Left forelimb (tissue), 1 donor: ENCODE results near the gene COL23A1.
"Not testable (repeated sequence)": the region's sequence is repeated elsewhere in the genome, so short reads cannot be mapped to it uniquely, and the experiment has no call there.

Source experiments
- DNase-seq: peaks from one replicate; pipeline ENCODE4 v3.0.0-alpha.2; 2018; ENCODE audit warnings: low spot score

Gene COL23A1

DNA sequence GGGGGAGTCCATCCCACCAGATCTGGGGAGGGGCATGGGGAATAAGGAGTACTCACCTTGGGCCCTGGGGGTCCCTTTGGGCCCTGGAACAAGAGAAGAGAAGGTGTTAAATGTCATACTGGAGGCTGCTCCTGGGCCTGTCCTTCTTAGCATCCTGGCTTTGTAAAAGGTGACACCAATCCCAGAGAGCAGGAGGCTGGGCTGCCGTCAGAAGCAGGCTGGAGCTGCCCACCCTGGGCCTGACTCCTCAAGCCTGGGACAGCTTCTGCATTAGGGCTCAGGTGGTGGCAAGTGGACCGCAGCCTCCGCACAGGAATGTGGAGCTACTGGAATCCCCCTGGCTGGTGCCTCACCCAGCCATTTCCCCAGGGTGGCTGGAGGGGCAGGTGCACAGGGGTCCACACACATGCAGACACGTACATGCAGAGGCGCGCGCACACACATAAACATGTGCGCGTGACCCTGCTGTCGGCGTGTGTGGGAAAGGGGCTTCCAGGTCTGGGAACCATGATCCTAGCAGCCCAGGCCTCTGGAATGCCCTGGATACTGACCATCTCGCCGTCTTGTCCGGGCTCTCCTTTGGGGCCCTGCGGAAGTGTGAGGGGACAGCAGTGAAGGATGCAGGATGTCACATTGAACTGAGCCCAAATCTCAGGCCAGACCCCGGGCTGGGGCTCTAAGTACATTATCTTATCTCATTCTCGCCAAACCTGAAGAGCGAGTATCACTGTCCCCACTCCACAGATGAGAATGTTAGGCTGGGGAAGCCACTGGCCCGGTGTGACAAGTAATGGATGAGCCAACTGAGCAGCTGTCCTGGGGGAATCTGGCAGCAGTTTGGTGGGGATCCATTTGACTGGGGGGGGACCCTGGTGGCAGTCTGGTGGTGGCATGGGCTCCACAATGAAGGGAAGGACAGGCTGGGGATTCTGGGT is 328.3 kb downstream of the COL23A1 start:
- DNase-seq: no peak

DNA sequence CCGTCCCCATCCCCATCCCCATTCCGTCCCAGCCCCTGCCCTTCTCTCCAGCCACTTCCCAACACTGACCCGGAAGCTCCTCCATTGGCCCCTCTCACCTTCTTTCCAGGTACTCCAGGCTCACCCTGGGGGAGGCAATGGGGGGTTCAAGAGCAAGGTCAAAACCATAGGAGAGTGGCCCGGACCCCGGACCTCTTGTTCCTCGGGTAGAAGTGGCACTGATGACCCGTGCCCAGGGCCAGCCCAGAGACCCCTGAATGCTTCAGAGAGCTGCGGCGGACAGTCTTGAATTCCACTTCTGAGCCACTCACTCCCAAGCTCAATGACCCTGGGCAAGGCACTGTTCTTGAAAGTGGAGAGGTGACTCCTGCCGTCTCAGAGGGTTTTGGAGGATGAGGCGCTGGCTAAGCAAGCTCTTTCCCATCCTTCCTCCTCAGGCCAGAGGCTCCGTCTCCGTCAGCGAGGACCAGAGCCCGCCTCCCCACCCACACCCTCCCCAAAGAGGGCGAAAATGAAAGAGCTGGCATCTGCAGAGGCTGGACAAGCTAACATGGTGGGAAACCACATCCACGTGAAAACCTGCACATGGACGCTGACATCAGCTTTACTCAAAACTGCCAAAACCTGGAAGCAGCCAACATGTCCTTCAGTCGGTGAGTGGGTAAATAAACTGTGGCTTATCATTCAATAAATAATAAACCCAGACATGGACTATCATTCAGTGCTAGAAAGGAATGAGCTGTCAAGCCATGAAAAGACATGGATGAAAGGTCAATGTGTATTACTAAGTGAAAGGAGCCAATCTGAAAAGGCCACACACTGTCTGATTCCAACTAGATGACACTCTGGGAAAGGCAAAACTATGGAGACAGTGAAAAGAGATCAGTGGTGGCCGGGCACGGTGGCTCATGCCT is 330.3 kb downstream of the COL23A1 start:
- no peak for DNase-seq

DNA sequence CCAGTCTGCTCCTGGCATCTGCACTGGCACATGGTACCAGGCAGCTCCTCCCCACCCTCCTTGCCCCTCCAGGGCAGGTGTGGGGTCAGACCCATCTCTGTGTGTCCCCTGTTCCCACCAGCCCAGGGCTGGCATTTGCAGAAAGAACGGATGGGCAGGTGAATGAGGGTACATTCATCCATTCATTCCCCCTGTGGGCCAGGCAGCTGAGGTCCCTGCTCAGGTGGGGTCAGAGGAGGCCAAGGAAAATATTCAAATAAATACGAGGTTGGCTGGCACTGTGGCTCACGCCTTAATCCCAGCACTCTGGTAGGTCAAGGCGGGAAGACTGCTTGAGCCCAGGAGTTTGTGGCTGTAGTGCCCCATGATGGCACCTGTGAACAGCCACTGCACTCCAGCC is 332.5 kb downstream of the COL23A1 start:
- no peak for DNase-seq

DNA sequence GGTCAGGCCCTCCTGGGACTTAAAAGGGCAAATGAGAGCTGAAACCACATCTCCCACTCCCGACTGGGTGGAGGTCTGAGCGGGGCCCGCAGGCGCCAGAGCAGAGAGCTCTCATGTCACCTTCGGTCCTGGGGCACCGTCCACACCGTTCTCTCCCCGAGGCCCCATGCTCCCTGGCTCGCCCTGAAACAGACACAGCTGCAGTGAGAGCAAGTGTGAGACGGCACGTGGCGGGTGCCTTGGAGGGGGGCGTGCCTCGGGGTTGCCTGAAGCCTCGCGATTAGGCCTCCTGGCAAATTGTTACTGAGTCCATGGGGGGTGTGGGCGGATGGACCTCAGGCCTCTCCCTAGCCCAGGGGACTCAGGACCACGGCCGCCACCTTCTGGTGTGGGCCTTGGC is 333.4 kb downstream of the COL23A1 start:
- no peak for DNase-seq

DNA sequence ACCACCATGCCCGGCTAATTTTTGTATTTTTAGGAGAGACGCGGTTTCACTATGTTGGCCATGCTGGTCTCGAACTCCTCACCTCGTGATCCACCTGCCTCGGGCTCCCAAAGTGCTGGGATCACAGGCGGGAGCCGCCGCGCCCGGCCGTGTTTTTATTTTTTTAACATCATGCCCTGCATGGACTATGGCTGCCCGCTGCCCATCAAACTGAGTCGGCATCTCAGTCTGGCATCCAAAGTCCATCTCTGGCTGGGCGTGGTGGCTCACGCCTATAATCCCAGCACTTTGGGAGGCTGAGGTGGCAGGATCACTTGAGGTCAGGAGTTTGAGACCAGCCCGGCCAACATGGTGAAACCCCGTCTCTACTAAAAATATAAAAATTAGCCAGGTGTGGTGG is 336.6 kb downstream of the COL23A1 start:
- not testable (repeated sequence) for DNase-seq

DNA sequence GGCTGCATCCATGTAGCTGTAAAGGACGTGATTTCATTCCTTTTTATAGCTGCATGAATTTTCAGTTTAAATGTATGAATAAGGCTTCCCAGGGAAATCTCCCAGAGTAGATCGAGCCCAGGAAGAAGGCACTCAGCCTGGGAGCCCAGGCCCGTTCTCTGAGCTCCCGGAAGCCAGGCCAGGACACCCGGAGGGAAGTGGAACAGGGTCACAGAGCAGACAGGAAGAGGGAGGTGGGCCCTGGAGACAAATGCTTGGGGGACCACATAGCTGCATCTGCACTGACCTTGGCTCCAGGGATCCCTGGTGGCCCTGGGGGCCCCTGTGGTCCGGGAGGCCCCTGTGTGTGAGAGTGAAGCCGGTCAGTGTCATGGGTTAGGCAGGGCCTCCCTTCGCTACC is 337.9 kb downstream of the COL23A1 start:
- no peak for DNase-seq

DNA sequence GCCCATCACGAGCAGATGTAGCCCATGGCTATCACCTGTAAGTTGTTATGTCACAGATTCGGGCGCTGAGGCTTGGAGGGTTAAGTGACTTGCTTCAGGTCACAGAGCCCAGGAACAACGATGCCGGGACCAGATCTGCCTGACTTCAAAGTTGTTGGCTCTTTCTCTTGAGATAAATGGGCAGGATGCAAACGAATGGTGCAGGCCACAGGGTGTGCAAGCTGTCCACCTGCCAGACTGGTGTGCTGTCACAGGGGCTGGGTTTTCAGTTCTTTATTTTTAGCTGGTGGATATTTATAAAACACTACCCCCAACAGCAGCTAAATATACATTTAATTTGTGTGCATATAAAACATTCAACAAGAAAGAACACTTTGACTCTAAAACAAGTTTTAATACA is 339.9 kb downstream of the COL23A1 start:
- no peak for DNase-seq

DNA sequence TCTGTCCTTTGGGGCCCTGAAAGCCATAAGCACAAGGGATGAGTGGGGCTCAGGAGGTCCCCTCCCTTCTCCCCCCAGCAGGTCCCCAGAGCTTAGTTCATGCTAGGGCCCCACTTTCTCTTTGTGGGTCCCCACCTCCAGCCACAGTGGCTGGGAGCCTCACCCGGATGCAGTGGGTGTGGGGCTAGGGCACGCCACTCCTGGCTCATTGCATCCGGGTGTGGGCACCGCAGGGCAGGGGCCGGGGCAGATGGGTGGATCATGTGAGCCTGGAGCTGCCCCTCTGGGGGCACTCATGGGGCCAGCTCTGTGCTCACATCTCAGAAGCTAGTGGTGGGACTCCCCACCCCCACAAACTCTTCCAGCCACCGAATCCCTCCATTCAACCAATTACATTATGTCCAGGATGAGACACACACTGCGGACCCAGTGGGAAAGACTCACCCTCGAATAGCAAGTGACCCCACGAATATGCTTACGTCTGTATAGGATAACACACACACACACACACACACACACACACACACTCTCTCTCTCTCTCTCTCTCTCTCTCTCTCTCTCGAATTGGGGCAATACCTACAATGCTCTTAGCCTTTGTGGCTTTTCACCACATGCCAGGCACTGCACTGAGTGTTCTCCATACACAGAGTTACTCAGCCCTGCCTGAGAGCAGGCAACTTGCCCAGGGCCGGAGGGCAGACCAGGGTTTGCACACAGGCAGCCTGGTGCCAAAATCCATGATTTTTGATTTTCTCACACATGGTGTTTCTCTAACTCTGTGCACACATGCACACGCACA is 340.8 kb downstream of the COL23A1 start:
- no peak for DNase-seq

DNA sequence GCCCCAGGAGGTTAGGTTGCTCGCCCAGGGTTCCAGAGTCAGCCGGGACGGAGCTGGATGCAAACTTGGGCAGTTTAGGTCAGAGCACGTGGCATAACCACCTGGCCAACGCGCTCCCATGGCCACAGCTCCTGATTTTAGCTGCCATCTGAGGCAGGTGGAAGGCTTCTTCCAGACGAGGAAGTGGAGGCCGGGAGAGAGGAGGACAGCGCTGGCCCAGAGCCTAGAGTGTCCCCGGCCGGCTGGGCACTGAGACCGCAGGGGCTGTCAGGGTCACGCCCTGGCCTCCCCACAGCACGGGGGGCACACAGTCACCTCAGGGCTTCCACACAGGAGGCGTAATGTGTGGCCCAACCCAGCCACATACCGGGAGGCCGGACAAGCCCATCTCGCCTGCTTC is 341.4 kb downstream of the COL23A1 start:
- DNase-seq: no peak

DNA sequence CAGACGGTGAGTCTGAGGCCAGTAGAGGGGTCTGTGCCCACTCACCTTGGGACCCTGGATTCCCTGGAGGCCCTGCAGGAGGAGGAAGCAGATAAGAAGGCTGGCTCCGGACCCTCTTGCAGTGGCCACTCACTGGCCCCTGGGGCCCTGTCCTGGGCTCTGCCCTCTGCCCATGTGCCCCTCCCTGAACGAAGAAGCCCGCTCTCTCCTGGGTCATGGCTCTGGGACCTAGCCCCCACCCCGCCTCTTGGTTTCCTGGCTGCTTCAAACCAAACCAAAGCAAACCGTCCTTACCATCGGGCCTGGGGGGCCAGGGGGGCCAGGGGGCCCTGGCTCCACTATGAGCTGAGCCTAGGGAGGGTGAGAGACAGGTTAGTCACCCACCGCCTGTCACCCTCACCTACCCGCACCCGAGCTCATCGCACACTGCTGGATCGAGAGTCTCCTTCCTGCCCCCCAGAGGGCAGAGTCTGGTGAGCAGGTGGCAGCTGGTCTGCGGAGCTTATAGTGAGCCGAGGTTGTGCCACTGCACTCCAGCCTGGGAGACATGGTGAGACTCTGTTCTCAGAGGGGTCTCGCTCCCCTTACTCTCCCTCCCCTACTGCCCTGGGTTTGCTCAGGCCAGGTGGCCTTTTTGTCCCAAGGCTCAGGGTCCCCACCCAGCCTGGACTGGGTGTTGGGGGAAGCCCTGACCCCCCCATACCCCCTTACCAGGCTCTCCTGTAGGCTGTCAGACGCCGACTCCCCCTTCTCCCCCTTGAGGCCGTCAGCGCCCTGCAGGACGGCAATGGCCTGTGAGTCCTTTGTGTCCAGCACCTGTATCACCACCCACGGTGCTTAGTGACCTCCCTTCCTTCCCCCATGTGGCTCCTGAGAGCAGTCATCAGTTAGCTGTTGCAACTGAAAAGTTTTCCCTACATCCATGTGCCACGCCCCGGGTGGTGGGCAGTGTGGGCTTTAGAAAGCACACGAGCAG is 342.4 kb downstream of the COL23A1 start:
- no peak for DNase-seq

DNA sequence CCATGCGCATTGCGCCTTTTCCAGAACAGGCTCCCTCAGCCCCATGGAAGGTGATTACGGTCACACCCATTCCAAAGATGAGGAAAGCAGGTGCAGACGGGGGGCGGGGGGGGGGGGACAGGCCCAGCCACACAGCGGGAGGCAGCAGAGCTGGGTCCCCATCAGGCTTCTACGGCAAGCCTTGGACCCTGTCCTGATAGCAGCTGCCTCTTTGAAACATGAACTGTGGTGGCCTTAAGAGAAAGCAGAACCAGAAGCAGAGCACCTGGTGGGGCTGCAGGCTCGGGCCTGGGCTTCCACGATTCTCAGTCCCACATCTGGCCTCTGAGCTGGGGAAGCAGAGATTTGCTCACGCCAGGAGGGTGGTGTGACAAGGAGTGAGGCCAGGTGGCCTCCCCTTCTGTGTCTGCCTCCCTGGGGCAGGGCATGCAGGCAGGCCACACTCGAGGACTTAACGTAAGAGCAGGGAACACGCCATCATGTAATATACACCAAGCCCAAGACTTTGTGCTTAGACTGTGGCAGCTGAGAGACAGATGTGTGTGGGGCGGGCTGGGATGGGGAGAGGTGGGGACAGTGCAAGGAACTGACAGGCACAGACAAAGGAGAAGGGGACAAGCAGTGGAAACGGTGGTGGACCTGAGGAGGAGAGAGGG is 343.4 kb downstream of the COL23A1 start:
- no peak for DNase-seq

DNA sequence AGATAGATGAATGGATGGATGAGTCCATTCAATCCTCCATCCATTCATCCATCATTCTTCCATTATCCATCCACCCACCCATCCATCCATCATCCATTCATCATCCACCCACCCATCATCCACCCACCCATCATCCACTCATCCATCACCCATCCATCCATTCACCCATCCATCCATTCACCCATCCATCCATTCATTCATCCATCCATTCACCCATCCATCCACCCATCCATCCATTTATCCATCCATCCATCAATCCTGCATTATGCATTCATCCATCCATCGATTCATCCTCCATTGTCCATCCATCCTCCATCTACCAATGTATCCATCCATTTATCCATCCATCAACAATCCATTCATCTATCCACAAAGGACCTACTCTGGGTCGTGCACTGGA is 344.8 kb downstream of the COL23A1 start:
- DNase-seq: no peak

DNA sequence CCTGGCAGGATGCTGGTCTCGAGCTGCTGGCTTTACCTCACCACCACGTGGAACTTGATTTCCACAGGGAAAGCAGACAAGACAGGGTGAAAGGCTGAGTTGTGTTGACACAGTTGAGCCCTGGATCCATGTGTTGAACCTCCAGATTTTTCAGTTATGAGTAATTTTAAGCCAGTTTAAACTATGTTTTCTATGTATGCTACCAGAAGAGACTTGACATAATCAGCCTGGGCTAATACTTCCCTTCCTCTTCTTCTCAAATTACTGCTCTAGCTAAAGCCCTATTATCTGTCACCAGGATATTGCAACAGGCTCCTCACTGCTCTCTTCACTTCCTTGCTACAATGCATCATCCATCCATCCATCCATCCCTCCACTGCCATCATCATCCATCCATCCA is 345.6 kb downstream of the COL23A1 start:
- no peak for DNase-seq

DNA sequence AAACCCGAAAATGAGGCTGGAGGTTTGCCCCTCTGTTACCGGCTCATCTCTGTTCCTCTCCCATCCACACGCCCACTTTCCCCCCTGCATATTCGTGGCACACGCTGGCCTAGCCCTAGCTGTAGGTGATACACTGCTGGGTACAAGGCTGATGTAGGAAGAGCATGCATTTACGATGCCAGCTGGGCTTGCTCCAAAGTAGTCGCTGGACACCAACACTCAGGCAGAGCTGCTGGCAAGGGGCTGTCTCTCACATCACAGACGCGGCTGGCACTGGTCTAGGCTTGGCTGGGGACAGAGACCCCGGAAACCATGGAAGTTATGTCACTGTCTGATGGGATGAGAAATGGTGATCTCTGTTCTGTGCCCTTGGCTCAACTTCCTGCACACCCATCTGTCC is 347.8 kb downstream of the COL23A1 start:
- no peak for DNase-seq

DNA sequence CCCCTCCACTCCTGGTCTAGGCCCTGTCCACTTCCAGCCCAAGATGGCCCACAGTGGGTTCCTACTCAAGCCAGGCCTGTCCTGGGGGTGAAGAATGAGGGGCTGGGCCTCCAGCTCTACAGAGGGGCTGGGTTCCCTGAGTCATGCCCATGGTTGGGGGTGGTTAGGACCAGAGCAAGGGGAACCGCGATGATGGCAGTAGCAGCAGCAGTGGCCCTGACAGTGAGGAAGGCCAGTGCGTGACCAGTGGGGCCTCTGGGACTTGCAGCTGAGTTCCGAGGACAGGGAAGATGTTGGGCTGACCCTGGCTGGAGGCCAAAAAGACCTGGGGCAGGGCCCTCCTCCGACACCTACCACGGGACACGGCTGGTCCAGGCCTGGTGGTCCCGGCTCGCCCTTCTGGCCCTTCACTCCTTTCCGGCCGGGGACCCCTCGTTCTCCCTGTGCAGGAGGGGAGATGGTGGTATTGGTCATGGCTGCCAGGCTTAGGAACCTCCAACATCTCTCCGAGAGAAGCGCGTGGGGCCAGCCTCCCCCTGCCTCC is 348.4 kb downstream of the COL23A1 start:
- no peak for DNase-seq

DNA sequence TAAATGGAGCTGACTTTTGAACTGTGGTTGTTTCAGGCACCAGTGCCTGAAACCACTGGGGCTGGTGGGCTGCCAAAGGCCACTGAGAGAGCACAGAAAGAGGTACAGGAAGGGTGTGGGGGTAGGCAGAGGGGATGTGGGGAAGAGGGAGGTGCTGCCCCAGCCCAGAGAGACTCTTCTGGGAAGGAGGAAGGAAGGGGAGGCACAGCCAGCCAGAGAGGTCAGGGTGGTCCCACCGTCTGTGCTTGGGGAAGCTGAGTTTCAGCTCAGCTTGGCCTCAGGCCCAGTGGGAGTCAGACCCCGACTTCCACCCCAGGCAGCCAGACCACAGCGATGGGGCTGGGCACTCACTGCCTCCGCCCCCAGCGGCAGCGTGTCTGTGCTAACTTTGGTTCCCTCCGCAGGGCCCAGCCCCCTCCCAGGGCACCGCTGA is 348.9 kb downstream of the COL23A1 start:
- DNase-seq: no peak

DNA sequence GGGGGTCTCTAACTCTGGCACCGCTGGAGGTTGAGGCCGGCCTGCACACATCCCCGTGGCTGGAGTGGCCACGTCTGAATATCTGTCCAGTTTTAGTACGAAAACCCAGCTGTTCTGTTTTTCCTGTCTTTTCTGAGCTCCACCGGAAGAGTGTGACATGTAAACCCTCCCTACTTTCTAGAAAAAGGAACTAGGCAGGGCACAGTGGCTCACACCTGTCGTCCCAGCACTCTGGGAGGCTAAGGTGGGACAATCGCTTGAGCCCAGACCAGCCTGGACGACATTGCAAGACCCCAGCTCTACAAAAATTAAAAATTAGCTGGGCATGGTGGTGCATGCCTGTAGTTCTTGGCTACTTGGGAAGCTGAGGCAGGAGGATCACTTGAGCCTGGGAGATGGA is 349.4 kb downstream of the COL23A1 start:
- DNase-seq: no peak

DNA sequence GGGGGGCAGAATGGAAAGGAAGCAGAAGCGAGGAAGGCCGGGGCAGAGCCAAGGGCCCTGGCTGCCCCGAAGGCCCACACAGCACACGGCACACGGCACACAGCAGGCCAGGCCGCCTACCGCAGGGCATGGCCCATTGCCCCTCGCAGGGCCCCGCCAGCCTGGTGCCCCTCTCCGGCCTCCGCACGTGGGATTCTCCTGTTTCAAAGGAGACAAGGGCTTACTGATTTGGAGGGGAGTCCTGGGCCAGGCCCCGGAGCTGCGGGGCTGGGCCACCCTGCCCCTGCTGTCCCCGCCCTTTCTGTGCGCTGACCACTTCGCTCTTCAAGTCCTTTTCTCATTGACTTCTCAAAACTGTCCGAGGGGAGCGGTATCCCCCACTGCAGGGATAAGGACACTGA is 349.9 kb downstream of the COL23A1 start:
- DNase-seq: no peak

DNA sequence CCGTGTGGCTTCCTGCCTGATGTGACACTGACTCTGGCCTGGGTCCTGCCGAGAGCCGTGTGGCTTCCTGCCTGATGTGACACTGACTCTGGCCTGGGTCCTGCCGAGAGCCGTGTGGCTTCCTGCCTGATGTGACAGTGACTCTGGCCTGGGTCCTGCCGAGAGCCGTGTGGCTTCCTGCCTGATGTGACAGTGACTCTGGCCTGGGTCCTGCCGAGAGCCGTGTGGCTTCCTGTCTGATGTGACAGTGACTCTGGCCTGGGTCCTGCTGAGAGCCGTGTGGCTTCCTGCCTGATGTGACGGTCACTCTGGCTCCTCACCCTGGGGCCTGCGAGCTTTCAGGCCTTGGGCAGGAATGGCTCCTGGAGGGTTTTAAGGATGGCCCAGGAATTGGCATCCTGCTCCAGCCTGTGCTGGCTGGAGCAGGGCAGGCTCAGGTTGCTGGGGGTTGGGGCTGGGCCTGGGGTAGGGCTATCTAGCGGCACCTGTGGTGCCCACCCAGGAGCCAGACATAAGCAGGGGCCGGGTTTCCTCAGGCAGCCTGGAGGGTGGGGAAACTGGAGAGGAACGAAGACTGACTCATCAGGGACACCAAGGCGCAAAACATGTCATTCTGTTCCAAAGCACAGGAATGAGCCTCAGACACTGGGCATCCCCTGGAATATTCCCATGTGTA is 350.4 kb downstream of the COL23A1 start:
- DNase-seq: not testable (repeated sequence)
